Progenitor cell of endocrine pancreas (in vitro differentiated cells): ENCODE measurements around the gene CNNM2. TPM values are rescaled to one million over a fixed set of nuclear protein-coding genes. Genes with fewer than 3 reads are reported as not detected.
"Not testable (repeated sequence)": the region's sequence is repeated elsewhere in the genome, so short reads cannot be mapped to it uniquely, and the experiment has no call there.

Experiments used
- DNase-seq: peaks from one replicate; pipeline ENCODE4 v3.0.0; 2021; ENCODE audit warnings: low spot score; ENCODE audit not compliant: unreplicated experiment
- H3K27ac Mint-ChIP-seq: 2 replicates; pipeline ENCODE4 v1.8.0; 2021; ENCODE audit warnings: mild to moderate bottlenecking, moderate library complexity, mixed read lengths
- H3K27me3 Mint-ChIP-seq: 2 replicates; pipeline ENCODE4 v1.8.0; 2021; ENCODE audit warnings: mixed read lengths
- H3K36me3 Mint-ChIP-seq: 2 replicates; pipeline ENCODE4 v1.8.0; 2022; ENCODE audit warnings: mixed read lengths; ENCODE audit not compliant: insufficient read depth
- H3K4me1 Mint-ChIP-seq: 2 replicates; pipeline ENCODE4 v1.8.0; 2021; ENCODE audit warnings: low read depth, mixed read lengths
- H3K4me3 Mint-ChIP-seq: 2 replicates; pipeline ENCODE4 v1.8.0; 2021; ENCODE audit warnings: low read depth, mild to moderate bottlenecking, moderate library complexity, mixed read lengths
- H3K9me3 Mint-ChIP-seq: 2 replicates; pipeline ENCODE4 v1.8.0; 2021; ENCODE audit warnings: low read depth, mixed read lengths
- CTCF ChIP-seq: fragments of 200-600 bp; sonication (generic); IDR thresholded peaks from one replicate; pipeline ENCODE4 v1.5.0; 2021; ENCODE audit warnings: antibody characterized with exemption, mild to moderate bottlenecking; ENCODE audit not compliant: unreplicated experiment
- total RNA-seq: library from RNA; stranded (reverse); gene quantifications from 2 replicates; pipeline ENCODE4 v1.2.1, GENCODE V29; 2021

CNNM2 gene
- total RNA-seq, 1 donor from 2014 or later, result 14.5 TPM

GRCh38 chr10:102926842-102927241 is 8.7 kb downstream of the CNNM2 start:
- Mint-ChIP-seq H3K36me3 (peaks cover 10% of the 10 kb centered on the region), H3K4me1 (peaks cover 13% of the 10 kb centered on the region), H3K4me3 (no peak overlapping the region), H3K27me3 (no peaks in the 10 kb centered on the region), H3K9me3 (peaks cover 6% of the 10 kb centered on the region), H3K27ac (no peak overlapping the region)
- DNase-seq, result no peak
- TF ChIP-seq CTCF, result no peak

GRCh38 chr10:102927311-102928010 is 9.4 kb downstream of the CNNM2 start:
- Mint-ChIP-seq H3K9me3 (peaks cover 6% of the 10 kb centered on the region), H3K4me1 (peaks cover 10% of the 10 kb centered on the region), H3K4me3 (no peak overlapping the region), H3K27ac (no peak overlapping the region), H3K36me3 (peaks cover 9% of the 10 kb centered on the region), H3K27me3 (no peaks in the 10 kb centered on the region)
- TF ChIP-seq CTCF, result no peak
- no peak for DNase-seq

- not testable (repeated sequence) for H3K4me3 Mint-ChIP-seq, DNase-seq, H3K4me1 Mint-ChIP-seq, H3K9me3 Mint-ChIP-seq, H3K27me3 Mint-ChIP-seq, H3K27ac Mint-ChIP-seq
- H3K36me3 Mint-ChIP-seq, result peaks cover 11% of the 10 kb centered on the region
These were observed 10.3 kb downstream of the CNNM2 start for GRCh38 chr10:102928442-102928841.

GRCh38 chr10:102930720-102931119 is 12.6 kb downstream of the CNNM2 start:
- Mint-ChIP-seq H3K27ac (no peak overlapping the region), H3K9me3 (peaks cover 6% of the 10 kb centered on the region), H3K4me1 (no peaks in the 10 kb centered on the region), H3K27me3 (no peaks in the 10 kb centered on the region), H3K36me3 (peaks cover 11% of the 10 kb centered on the region), H3K4me3 (no peak overlapping the region)
- no peak for DNase-seq
- TF ChIP-seq CTCF, result no peak

- H3K4me1 Mint-ChIP-seq, result peaks cover 3% of the 10 kb centered on the region
- peaks cover 6% of the 10 kb centered on the region for H3K9me3 Mint-ChIP-seq
- H3K27me3 Mint-ChIP-seq, result no peaks in the 10 kb centered on the region
- no peak overlapping the region for H3K4me3 Mint-ChIP-seq
- TF ChIP-seq CTCF, result no peak
- H3K27ac Mint-ChIP-seq, result no peak overlapping the region
- H3K36me3 Mint-ChIP-seq, result peaks cover 11% of the 10 kb centered on the region
- DNase-seq, result no peak
These were observed 13.5 kb downstream of the CNNM2 start for GRCh38 chr10:102931643-102932042.

- TF ChIP-seq CTCF, result no peak
- DNase-seq, result no peak
- H3K4me1 Mint-ChIP-seq, result peaks cover 8% of the 10 kb centered on the region
- H3K27me3 Mint-ChIP-seq, result no peaks in the 10 kb centered on the region
- no peak overlapping the region for H3K27ac Mint-ChIP-seq
- H3K36me3 Mint-ChIP-seq, result peaks cover 9% of the 10 kb centered on the region
- H3K9me3 Mint-ChIP-seq, result peaks cover 6% of the 10 kb centered on the region
- no peak overlapping the region for H3K4me3 Mint-ChIP-seq
These were observed 17.4 kb downstream of the CNNM2 start for GRCh38 chr10:102935505-102935904.
